ENCODE measurements around the gene RPS25.

- TF ChIP-seq CTCF (conservative IDR thresholded peaks at IDR 0.05; ENCODE audit: low read length), result no peak
- TF ChIP-seq EZH2phosphoT487 (IDR thresholded peaks at IDR 0.05; ENCODE audit: borderline replicate concordance), result no peak
Observed at GRCh38 chr11:118975771-118976709, 42.1 kb downstream of the RPS25 start.
